Osteoblast (primary cell): ENCODE results near the gene POF1B. TPM values are rescaled to one million over a fixed set of nuclear protein-coding genes. Genes with fewer than 3 reads are reported as not detected.
"Not testable (repeated sequence)": the region's sequence is repeated elsewhere in the genome, so short reads cannot be mapped to it uniquely, and the experiment has no call there.

ENCODE experiments used
- DNase-seq: peaks from one replicate; pipeline ENCODE4 v3.0.0; 2011; ENCODE audit warnings: low spot score, mixed read lengths; ENCODE audit not compliant: insufficient read length; ENCODE audit errors: missing footprints
- H2AFZ ChIP-seq: 2 replicates; pipeline ENCODE4 v1.6.0; 2011; ENCODE audit warnings: mild to moderate bottlenecking, low read length
- H3K27ac ChIP-seq: 2 replicates; pipeline ENCODE4 v1.5.1; 2011; ENCODE audit warnings: mild to moderate bottlenecking, low read depth, low read length, moderate library complexity
- H3K27me3 ChIP-seq: 2 replicates; pipeline ENCODE4 v1.6.0; 2012; ENCODE audit warnings: mild to moderate bottlenecking, control low read depth, inconsistent platforms, low read length, moderate library complexity; ENCODE audit not compliant: insufficient read depth
- H3K36me3 ChIP-seq: 2 replicates; pipeline ENCODE4 v1.5.1; 2011; ENCODE audit warnings: mild to moderate bottlenecking, low read length, control low read depth, moderate library complexity; ENCODE audit not compliant: insufficient read depth
- H3K4me1 ChIP-seq: 2 replicates; pipeline ENCODE4 v1.5.1; 2011; ENCODE audit warnings: mild to moderate bottlenecking, low read length, control low read depth, moderate library complexity; ENCODE audit not compliant: insufficient read depth
- H3K4me2 ChIP-seq: 2 replicates; pipeline ENCODE4 v1.6.0; 2011; ENCODE audit warnings: mild to moderate bottlenecking, low read length; ENCODE audit not compliant: insufficient read depth
- H3K4me3 ChIP-seq: fragments of 200-600 bp; sonication (generic); 3 replicates; pipeline ENCODE4 v1.5.1; 2012; ENCODE audit warnings: mild to moderate bottlenecking, low read length, inconsistent platforms; ENCODE audit not compliant: insufficient read depth
- H3K79me2 ChIP-seq: 2 replicates; pipeline ENCODE4 v1.6.0; 2012; ENCODE audit warnings: mild to moderate bottlenecking, low read length, control low read depth, inconsistent platforms; ENCODE audit not compliant: insufficient read depth
- H3K9me3 ChIP-seq: 2 replicates; pipeline ENCODE4 v1.5.1; 2011; ENCODE audit warnings: low read depth, low read length, control low read depth
- H4K20me1 ChIP-seq: 2 replicates; pipeline ENCODE4 v1.6.0; 2012; ENCODE audit warnings: mild to moderate bottlenecking, low read length, control low read depth; ENCODE audit not compliant: insufficient read depth
- total RNA-seq: library from RNA; depleted of rRNA; stranded (reverse); fragments of >200 nt; gene quantifications from 2 replicates; pipeline ENCODE4 v1.2.3, GENCODE V29; 2012
- TF ChIP-seq, protein P1 (sequence below): IDR thresholded peaks from 2 replicates; pipeline ENCODE4 v1.5.1; 2011; ENCODE audit warnings: mild to moderate bottlenecking, low read depth, low read length, moderate library complexity; ENCODE audit errors: extremely low read depth

POF1B gene
- total RNA-seq, 1 donor, result not detected

DNA sequence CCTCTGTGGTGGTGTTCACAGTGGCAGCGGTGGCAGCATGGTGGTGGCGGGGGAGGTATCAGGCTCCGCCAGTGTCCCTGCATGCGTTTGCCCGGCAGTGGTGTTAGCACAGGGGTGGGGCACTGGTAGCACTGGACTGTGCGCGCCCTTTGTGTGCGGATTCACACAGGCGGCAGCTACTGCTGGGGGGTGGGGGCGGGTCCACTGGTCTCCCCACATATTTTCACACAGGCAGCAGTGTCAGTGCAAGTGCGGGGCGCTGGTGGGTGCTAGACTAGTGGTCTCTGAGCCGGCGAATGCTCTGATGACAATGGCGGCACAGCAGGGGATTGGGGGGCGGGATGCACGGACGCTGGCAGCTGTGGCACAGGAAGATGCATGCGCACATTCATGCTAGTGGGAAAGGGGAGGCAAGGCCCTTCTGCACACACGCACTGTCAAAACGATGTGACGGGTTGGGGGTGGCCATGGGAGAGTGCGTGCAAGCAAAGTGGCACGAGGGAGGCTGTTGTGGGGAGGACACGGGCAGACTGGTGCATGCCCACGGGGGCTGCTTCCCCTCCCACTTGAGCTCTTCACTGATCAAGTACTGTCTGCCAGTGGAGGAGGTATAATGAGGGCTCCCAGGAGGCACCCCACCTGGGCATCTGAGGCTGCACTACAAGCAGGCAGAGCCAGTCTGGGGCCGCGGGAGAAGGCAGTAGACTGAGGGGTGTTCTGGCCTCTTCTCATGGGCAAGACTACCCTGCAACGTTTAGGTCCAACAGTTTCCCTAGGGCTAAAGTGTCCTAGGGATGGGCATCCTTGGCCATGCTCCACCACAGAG, 53.0 kb downstream of the POF1B start:
- H3K36me3 ChIP-seq, result no peaks in the 10 kb centered on the region
- DNase-seq, result no peak
- H3K4me2 ChIP-seq, result no peak overlapping the region
- H2AFZ ChIP-seq, result no peak overlapping the region
- H3K79me2 ChIP-seq, result no peaks in the 10 kb centered on the region
- no peaks in the 10 kb centered on the region for H3K9me3 ChIP-seq
- no peaks in the 10 kb centered on the region for H4K20me1 ChIP-seq
- H3K27me3 ChIP-seq, result no peaks in the 10 kb centered on the region
- TF ChIP-seq, protein P1, sequence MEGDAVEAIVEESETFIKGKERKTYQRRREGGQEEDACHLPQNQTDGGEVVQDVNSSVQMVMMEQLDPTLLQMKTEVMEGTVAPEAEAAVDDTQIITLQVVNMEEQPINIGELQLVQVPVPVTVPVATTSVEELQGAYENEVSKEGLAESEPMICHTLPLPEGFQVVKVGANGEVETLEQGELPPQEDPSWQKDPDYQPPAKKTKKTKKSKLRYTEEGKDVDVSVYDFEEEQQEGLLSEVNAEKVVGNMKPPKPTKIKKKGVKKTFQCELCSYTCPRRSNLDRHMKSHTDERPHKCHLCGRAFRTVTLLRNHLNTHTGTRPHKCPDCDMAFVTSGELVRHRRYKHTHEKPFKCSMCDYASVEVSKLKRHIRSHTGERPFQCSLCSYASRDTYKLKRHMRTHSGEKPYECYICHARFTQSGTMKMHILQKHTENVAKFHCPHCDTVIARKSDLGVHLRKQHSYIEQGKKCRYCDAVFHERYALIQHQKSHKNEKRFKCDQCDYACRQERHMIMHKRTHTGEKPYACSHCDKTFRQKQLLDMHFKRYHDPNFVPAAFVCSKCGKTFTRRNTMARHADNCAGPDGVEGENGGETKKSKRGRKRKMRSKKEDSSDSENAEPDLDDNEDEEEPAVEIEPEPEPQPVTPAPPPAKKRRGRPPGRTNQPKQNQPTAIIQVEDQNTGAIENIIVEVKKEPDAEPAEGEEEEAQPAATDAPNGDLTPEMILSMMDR, result no peak
- no peak overlapping the region for H3K27ac ChIP-seq
- no peak overlapping the region for H3K4me3 ChIP-seq
- H3K4me1 ChIP-seq, result no peaks in the 10 kb centered on the region

DNA sequence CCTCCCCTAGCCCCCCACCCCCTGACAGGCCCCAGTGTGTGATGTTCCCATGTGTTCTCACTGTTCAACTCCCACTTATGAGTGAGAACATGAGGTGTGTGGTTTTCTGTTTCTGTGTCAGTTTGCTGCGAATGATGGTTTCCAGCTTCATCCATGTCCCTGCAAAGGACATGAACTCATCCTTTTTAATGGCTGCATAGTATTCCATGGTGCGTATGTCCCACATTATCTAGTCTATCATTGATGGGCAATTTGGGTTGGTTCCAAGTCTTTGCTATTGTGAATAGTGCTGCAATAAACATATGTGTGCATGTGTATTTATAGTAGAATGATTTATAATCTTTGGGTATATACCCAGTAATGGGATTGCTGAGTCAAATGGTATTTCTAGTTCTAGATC, 68.1 kb downstream of the POF1B start:
- H4K20me1 ChIP-seq, H2AFZ ChIP-seq, H3K4me1 ChIP-seq, H3K27ac ChIP-seq, H3K4me2 ChIP-seq, H3K36me3 ChIP-seq, H3K9me3 ChIP-seq, DNase-seq, H3K27me3 ChIP-seq, H3K4me3 ChIP-seq, H3K79me2 ChIP-seq: not testable (repeated sequence)

DNA sequence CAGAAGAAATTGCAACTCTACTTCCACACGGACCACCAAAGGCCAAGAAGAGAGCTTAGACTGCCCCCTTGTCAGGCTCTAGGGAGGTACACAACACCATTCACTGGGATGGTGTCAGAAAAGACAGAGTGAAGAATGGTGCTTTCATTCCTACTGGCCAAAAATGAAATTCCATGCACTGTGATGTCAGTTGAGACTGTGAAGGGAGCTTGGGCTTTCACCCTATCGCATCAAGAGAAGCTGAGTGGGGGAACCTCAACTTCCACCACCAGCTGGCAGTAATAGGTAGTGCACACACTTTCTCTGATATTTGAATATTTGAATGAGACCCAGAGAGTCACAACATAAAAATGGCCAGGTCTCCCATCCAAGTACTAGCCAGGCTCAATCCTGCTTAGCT, 69.7 kb downstream of the POF1B start:
- H3K79me2 ChIP-seq, result no peaks in the 10 kb centered on the region
- no peak overlapping the region for H3K4me2 ChIP-seq
- H4K20me1 ChIP-seq, result no peaks in the 10 kb centered on the region
- no peak for DNase-seq
- no peaks in the 10 kb centered on the region for H3K27me3 ChIP-seq
- H2AFZ ChIP-seq, result no peak overlapping the region
- no peak overlapping the region for H3K27ac ChIP-seq
- H3K9me3 ChIP-seq, result no peaks in the 10 kb centered on the region
- TF ChIP-seq, protein P1, result no peak
- no peaks in the 10 kb centered on the region for H3K36me3 ChIP-seq
- H3K4me3 ChIP-seq, result no peak overlapping the region
- H3K4me1 ChIP-seq, result no peaks in the 10 kb centered on the region

DNA sequence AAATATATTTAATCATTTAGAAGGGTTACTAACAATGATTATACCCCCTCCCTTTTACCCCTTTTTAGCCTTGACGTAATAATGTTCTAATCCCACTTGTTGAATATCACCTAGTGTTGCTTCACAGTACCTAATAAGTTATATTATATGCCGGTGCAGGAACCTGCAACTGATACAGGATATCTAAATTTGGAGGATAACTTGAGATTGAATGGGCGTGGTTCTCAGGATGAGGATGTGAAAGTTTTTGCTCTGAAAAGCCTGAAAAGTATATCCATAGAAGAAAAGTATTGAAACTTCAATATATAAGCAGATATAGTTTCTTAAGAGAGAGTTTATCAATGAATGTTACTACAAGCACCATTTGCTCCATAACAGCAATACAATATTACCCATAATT, 75.9 kb downstream of the POF1B start:
- DNase-seq, result no peak
- Histone ChIP-seq H3K36me3 (no peaks in the 10 kb centered on the region), H3K4me2 (no peak overlapping the region), H3K4me3 (no peak overlapping the region), H3K9me3 (no peaks in the 10 kb centered on the region), H3K27me3 (no peaks in the 10 kb centered on the region), H4K20me1 (no peaks in the 10 kb centered on the region), H3K79me2 (no peaks in the 10 kb centered on the region), H3K4me1 (no peaks in the 10 kb centered on the region), H2AFZ (no peak overlapping the region), H3K27ac (no peak overlapping the region)
- TF ChIP-seq, protein P1, result no peak
